Endothelial cell of umbilical vein (primary cell): ENCODE measurements around the gene LDAF1. TPM values are rescaled to one million over a fixed set of nuclear protein-coding genes. Genes with fewer than 3 reads are reported as not detected.
"Not testable (repeated sequence)": the region's sequence is repeated elsewhere in the genome, so short reads cannot be mapped to it uniquely, and the experiment has no call there.

ENCODE experiments used
- Bru-seq: library from RNA; stranded (reverse); fragments of 400-500 nt; gene quantifications from one replicate; lab custom pipeline; 2021; lab: Mats Ljungman, UMichigan
- BruChase-seq, 2 experiments: library from RNA; stranded (reverse); fragments of 400-500 nt; gene quantifications; one replicate each; lab custom pipeline; 2021; lab: Mats Ljungman, UMichigan
- BruUV-seq: library from RNA; stranded (reverse); fragments of 400-500 nt; replicated peaks from 2 replicates; lab custom pipeline; 2021; lab: Mats Ljungman, UMichigan
- CTCF ChIA-PET: fragments of 300-600, 350-600 bp; sonication (Branson Sonifier 250); formaldehyde crosslinking; loops from one replicate; lab custom pipeline; 2021; ENCODE audit warnings: antibody characterized with exemption, inconsistent platforms; lab: Charles Lee
- POLR2A ChIA-PET: fragments of 300-600, 350-600 bp; sonication (Branson Sonifier 250); formaldehyde crosslinking; loops from one replicate; lab custom pipeline; 2021; ENCODE audit warnings: antibody characterized with exemption, inconsistent platforms; lab: Charles Lee
- DNase-seq: peaks from one replicate; pipeline ENCODE4 v3.0.0-alpha.2; 2011; ENCODE audit warnings: low read depth, low spot score
- FAIRE-seq: peaks from 2 replicates; lab custom pipeline; 2011; peaks lifted over from hg19 to GRCh38; lab: Jason Lieb, UNC
- H2AFZ ChIP-seq: 2 replicates; pipeline ENCODE4 v1.6.0; 2012; ENCODE audit warnings: low read depth, low read length, control low read depth, inconsistent platforms
- H3K27ac ChIP-seq: 2 replicates; pipeline ENCODE4 v1.5.1; 2011; ENCODE audit warnings: low read depth, mild to moderate bottlenecking, control low read depth, low read length, moderate library complexity; ENCODE audit not compliant: insufficient read depth
- H3K27me3 ChIP-seq, 2 experiments: 2 replicates each; pipeline versions ENCODE4 v1.6.0 to v1.6.1; 2011; ENCODE audit warnings: low read length in 2 of 2, mixed read lengths in 1 of 2; ENCODE audit not compliant: control insufficient read depth in 2 of 2, insufficient read depth in 2 of 2
- H3K36me3 ChIP-seq, 2 experiments: 2 replicates in 1 of 2; 3 replicates in 1 of 2; pipeline ENCODE4 v1.5.1; 2011; ENCODE audit warnings: low read length in 2 of 2, mild to moderate bottlenecking in 1 of 2, moderate library complexity in 1 of 2; ENCODE audit not compliant: control insufficient read depth in 2 of 2, insufficient read depth in 2 of 2; ENCODE audit errors: extremely low read depth in 1 of 2
- H3K4me1 ChIP-seq: 3 replicates; pipeline ENCODE4 v1.5.1; 2011; ENCODE audit warnings: mild to moderate bottlenecking, low read length; ENCODE audit not compliant: control insufficient read depth, insufficient read depth; ENCODE audit errors: extremely low read depth
- H3K4me2 ChIP-seq: 2 replicates; pipeline ENCODE4 v1.6.1; 2011; ENCODE audit warnings: low read length, control low read depth, mixed read lengths; ENCODE audit not compliant: insufficient read depth
- H3K4me3 ChIP-seq, 3 experiments: fragments of 200-600 bp in 1 of 3; sonication (generic), shearing (Covaris generic) in 1 of 3; replicated peaks in 1 of 3; 2 replicates each; pipeline ENCODE4 v1.5.1; 2011 to 2016; ENCODE audit warnings: control low read depth in 3 of 3, low read length in 3 of 3, mild to moderate bottlenecking in 2 of 3, inconsistent platforms in 1 of 3, low read depth in 1 of 3, moderate library complexity in 1 of 3; ENCODE audit not compliant: insufficient read depth in 1 of 3
- H3K79me2 ChIP-seq: 2 replicates; pipeline ENCODE4 v1.6.0; 2012; ENCODE audit warnings: low read length, inconsistent platforms; ENCODE audit not compliant: control insufficient read depth, insufficient read depth
- H3K9ac ChIP-seq: replicated peaks from 2 replicates; pipeline ENCODE3; 2011; ENCODE audit warnings: low read length, control low read depth; ENCODE audit not compliant: insufficient read depth; ENCODE audit errors: extremely low read depth
- H3K9me1 ChIP-seq: replicated peaks from 3 replicates; pipeline ENCODE4 v1.6.0; 2011; ENCODE audit warnings: mild to moderate bottlenecking, low read length; ENCODE audit not compliant: control insufficient read depth, insufficient read depth; ENCODE audit errors: extremely low read depth
- H3K9me3 ChIP-seq: replicated peaks from 2 replicates; pipeline ENCODE4 v1.5.1; 2012; ENCODE audit warnings: low read length, inconsistent platforms; ENCODE audit not compliant: control insufficient read depth, insufficient read depth
- H4K20me1 ChIP-seq: replicated peaks from 2 replicates; pipeline ENCODE3; 2011; ENCODE audit warnings: mild to moderate bottlenecking, low read length; ENCODE audit not compliant: control insufficient read depth, insufficient read depth; ENCODE audit errors: extremely low read depth
- MYC ChIP-seq: IDR thresholded peaks from one replicate; pipeline ENCODE4 v1.6.1; 2011; ENCODE audit warnings: mild to moderate bottlenecking, low read depth, low read length
- POLR2AphosphoS5 ChIP-seq: IDR thresholded peaks from 2 replicates; pipeline ENCODE4 v1.6.1; 2012; ENCODE audit warnings: low read depth, mild to moderate bottlenecking, control low read depth, low read length, moderate library complexity; ENCODE audit not compliant: insufficient read depth
- dilution Hi-C: fragments of 300-500 bp; cut with MboI; formaldehyde crosslinking; loops from one replicate; pipeline ENCODE4 v1.15.0; 2019; ENCODE audit warnings: low sequenced_read_pairs; ENCODE audit not compliant: extremely low pct_ligation_motif_present
- intact Hi-C: fragments of 100-400 bp; cut with micrococcal nuclease; formaldehyde crosslinking; loops from one replicate; pipeline ENCODE4 v1.10.0; 2022
- long read RNA-seq: library from polyadenylated mRNA; stranded (forward); transcript quantifications from one replicate; pipeline ENCODE4 v2.0.0, GENCODE V29; 2021
- polyA minus RNA-seq, 3 experiments: library from RNA; depleted of rRNA, polyadenylated mRNA; stranded (reverse); fragments of >200 nt; gene quantifications; 1 replicate in 1 of 3; 2 replicates in 2 of 3; pipeline ENCODE4 v1.2.3, GENCODE V29; 2011
- polyA plus RNA-seq, 4 experiments: library from polyadenylated mRNA; depleted of rRNA in 3 of 4; stranded (reverse) in 3 of 4; unstranded in 1 of 4; fragments of >200 nt; gene quantifications; 2 replicates each; pipeline versions ENCODE4 v1.2.1 to v1.2.3, GENCODE V29; 2011 to 2012; ENCODE audit warnings: missing spikeins in 1 of 4
- total RNA-seq: library from RNA; stranded (reverse); gene quantifications from 2 replicates; pipeline ENCODE4 v1.2.3, GENCODE V29; 2021

The LDAF1 gene
- total RNA-seq (19.4 and 20.4 TPM in 2 replicates), polyA plus RNA-seq (29.4 and 37.5 TPM in 2 replicates), polyA minus RNA-seq (44.5 and 52.5 TPM in 2 replicates), Bru-seq, nascent RNA (percentile 55 among the genes with signal in this experiment), BruChase-seq, experiment 1, labeled RNA remaining after a 6-hour chase (percentile 62 among the genes with signal in this experiment), BruChase-seq, experiment 2, labeled RNA remaining after a 2-hour chase (percentile 53 among the genes with signal in this experiment)
- 19.8 and 19.9 TPM in 2 replicates for polyA plus RNA-seq (2011; cell fraction: cytosol; rRNA removed)
- polyA plus RNA-seq (2011; cell fraction: nucleus; rRNA removed), result 5.8 and 8.4 TPM in 2 replicates
- polyA plus RNA-seq (2012), result 34.4 and 48.5 TPM in 2 replicates
- polyA minus RNA-seq (2011; cell fraction: cytosol; rRNA and poly(A)+ RNA removed), result 7.2 TPM
- 5.2 and 5.6 TPM in 2 replicates for polyA minus RNA-seq (2011; cell fraction: nucleus; rRNA and poly(A)+ RNA removed)
- long read RNA-seq, transcript TMEM159-201 (5 exons, 2,014 nt), result major isoform, 10 of 21 reads
- long read RNA-seq, transcript TMEM159-202 (5 exons, 1,812 nt), result minor isoform, 6 of 21 reads
- long read RNA-seq, partial matches to known transcripts, result 3 of 21 reads
- long read RNA-seq, other reads (novel, unspliced or antisense), result 2 of 21 reads

GRCh38 chr16:21158208-21159110 lies at the start of gene LDAF1:
Gene LDAF1 (plus strand): TSS chr16:21158674. CDS start chr16:21161183, 2,509 bp downstream.
- Histone ChIP-seq H3K4me3 (peak within 1 kb of the TSS; percentile 58 to 83 (median 64)), H3K36me3 (peaks cover 0 to 3% of the 10 kb centered on the region in 2 experiments), H3K4me2 (peak within 1 kb of the TSS; percentile 92), H3K9me1 (no peaks in the 10 kb centered on the region), H3K9me3 (no peaks in the 10 kb centered on the region), H2AFZ (peak within 1 kb of the TSS; percentile 78), H3K4me1 (peaks cover 13% of the 10 kb centered on the region), H3K9ac (peak within 1 kb of the TSS; percentile 65), H3K79me2 (no peaks in the 10 kb centered on the region), H3K27ac (no peak within 1 kb of the TSS), H3K27me3 (no peaks in the 10 kb centered on the region), H4K20me1 (no peaks in the 10 kb centered on the region)
- BruUV-seq, result no TSS peak
- dilution Hi-C loops (no loop called here), intact Hi-C loops (loop anchor here (1.0 to 5.0 kb wide), 4 partner anchors 82 to 1164 kb away; no protein-coding TSS in a partner anchor)
- POLR2A ChIA-PET, result no interaction called here
- DNase-seq (peak; percentile 62), FAIRE-seq (peak; percentile 78)
- CTCF ChIA-PET, result interaction anchor here (1.0 to 5.1 kb wide), 7 partner anchors 10 to 384 kb away, joined by 3 to 117 read pairs (median 4); no protein-coding TSS in a partner anchor
- TF ChIP-seq MYC (no peak), POLR2AphosphoS5 (peak; percentile 42)

DNA sequence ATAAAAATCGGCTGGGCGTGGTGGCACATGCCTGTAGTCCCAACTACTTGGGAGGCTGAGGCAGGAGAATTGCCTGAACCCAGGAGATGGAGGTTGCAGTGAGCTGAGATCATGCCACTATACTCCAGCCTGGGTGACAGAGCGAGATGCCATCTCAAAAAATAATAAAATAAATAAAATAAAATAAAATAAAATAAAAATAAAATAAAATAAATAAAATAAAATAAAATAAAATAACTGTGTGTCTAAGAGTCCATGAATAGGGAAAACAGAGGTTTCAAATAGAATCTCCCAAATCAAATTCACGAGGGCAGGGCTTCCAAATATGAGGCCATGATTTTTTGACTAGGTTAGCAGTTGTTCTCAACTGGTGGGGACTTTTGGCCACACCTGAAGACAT lies 42.9 kb upstream of the LDAF1 start:
- H2AFZ ChIP-seq, dilution Hi-C loops, FAIRE-seq, H3K9ac ChIP-seq, H3K9me1 ChIP-seq, H3K4me2 ChIP-seq, H3K36me3 ChIP-seq, H3K9me3 ChIP-seq, BruUV-seq, DNase-seq, H4K20me1 ChIP-seq, H3K27ac ChIP-seq, CTCF ChIA-PET, H3K79me2 ChIP-seq, POLR2A ChIA-PET, H3K4me1 ChIP-seq, intact Hi-C loops, H3K27me3 ChIP-seq, H3K4me3 ChIP-seq: not testable (repeated sequence)
